Measurements from ENCODE around the gene GPLD1. TPM values are rescaled to one million over a fixed set of nuclear protein-coding genes. Genes with fewer than 3 reads are reported as not detected.

Gene GPLD1
- total and polyA plus RNA-seq, 9 of the 15 experiments (the other 6 are each of a cell fraction or from before 2014, with no cell fraction given) = 0.11 to 1.3 (median 0.82) TPM

DNA sequence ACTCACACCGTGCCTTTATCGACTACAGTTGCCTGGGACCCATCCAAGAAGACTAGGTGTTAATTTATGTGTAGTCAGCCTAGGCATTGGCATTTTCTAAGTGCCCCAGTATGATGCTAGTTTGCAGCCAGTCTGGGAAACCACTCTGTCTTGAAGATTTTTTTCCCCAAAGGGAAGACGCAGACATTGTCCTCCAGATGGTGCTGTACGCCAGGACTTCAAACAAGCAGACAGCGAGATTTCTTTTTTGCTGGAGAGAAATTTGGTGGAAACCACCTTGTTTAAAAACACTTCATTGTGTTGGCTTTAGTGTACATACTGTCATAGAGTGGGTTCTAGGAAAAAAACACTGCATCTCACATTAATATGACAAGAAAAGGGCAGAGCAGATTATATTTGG lies 35.4 kb upstream of the GPLD1 start (continued):
- TF ChIP-seq, protein P1, sequence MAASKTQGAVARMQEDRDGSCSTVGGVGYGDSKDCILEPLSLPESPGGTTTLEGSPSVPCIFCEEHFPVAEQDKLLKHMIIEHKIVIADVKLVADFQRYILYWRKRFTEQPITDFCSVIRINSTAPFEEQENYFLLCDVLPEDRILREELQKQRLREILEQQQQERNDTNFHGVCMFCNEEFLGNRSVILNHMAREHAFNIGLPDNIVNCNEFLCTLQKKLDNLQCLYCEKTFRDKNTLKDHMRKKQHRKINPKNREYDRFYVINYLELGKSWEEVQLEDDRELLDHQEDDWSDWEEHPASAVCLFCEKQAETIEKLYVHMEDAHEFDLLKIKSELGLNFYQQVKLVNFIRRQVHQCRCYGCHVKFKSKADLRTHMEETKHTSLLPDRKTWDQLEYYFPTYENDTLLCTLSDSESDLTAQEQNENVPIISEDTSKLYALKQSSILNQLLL (CRISPR knock-in tag; IDR thresholded peaks at IDR 0.05; ENCODE audit: borderline replicate concordance) = no peak
- TF ChIP-seq RBBP5 (IDR thresholded peaks at IDR 0.05; ENCODE audit: borderline replicate concordance, insufficient read depth, low read length, poor library complexity, severe bottlenecking) (no peak), ZNF561 (CRISPR knock-in tag; conservative IDR thresholded peaks at IDR 0.05) (no peak), ZSCAN32 (CRISPR knock-in tag; IDR thresholded peaks at IDR 0.05) (no peak), RAD21 (CRISPR knock-in tag; conservative IDR thresholded peaks at IDR 0.05 in 1 of 2, IDR thresholded peaks at IDR 0.05 in 1 of 2) (peak; percentile 66 to 74), TBL1XR1 (IDR thresholded peaks at IDR 0.05; ENCODE audit: low read length in 2 of 2) (no peak), NR2F6 (CRISPR knock-in tag; IDR thresholded peaks at IDR 0.05) (no peak), FOXA3 (CRISPR knock-in tag; conservative IDR thresholded peaks at IDR 0.05 in 1 of 2, IDR thresholded peaks at IDR 0.05 in 1 of 2) (no peak)
- TF ChIP-seq, protein P2, sequence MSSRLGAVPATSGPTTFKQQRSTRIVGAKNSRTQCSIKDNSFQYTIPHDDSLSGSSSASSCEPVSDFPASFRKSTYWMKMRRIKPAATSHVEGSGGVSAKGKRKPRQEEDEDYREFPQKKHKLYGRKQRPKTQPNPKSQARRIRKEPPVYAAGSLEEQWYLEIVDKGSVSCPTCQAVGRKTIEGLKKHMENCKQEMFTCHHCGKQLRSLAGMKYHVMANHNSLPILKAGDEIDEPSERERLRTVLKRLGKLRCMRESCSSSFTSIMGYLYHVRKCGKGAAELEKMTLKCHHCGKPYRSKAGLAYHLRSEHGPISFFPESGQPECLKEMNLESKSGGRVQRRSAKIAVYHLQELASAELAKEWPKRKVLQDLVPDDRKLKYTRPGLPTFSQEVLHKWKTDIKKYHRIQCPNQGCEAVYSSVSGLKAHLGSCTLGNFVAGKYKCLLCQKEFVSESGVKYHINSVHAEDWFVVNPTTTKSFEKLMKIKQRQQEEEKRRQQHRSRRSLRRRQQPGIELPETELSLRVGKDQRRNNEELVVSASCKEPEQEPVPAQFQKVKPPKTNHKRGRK (tag; IDR thresholded peaks at IDR 0.05) = no peak
- TF ChIP-seq, protein P3, sequence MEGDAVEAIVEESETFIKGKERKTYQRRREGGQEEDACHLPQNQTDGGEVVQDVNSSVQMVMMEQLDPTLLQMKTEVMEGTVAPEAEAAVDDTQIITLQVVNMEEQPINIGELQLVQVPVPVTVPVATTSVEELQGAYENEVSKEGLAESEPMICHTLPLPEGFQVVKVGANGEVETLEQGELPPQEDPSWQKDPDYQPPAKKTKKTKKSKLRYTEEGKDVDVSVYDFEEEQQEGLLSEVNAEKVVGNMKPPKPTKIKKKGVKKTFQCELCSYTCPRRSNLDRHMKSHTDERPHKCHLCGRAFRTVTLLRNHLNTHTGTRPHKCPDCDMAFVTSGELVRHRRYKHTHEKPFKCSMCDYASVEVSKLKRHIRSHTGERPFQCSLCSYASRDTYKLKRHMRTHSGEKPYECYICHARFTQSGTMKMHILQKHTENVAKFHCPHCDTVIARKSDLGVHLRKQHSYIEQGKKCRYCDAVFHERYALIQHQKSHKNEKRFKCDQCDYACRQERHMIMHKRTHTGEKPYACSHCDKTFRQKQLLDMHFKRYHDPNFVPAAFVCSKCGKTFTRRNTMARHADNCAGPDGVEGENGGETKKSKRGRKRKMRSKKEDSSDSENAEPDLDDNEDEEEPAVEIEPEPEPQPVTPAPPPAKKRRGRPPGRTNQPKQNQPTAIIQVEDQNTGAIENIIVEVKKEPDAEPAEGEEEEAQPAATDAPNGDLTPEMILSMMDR (IDR thresholded peaks at IDR 0.05 in 2 of 3, conservative IDR thresholded peaks at IDR 0.05 in 1 of 3; ENCODE audit: insufficient read depth in 2 of 3, low read depth in 1 of 3, low read length in 3 of 3) = peak; percentile 60 to 78 (median 69)
